ENCODE data around the gene SYT8.
"Not testable (repeated sequence)": the region's sequence is repeated elsewhere in the genome, so short reads cannot be mapped to it uniquely, and the experiment has no call there.

Gene SYT8

DNA sequence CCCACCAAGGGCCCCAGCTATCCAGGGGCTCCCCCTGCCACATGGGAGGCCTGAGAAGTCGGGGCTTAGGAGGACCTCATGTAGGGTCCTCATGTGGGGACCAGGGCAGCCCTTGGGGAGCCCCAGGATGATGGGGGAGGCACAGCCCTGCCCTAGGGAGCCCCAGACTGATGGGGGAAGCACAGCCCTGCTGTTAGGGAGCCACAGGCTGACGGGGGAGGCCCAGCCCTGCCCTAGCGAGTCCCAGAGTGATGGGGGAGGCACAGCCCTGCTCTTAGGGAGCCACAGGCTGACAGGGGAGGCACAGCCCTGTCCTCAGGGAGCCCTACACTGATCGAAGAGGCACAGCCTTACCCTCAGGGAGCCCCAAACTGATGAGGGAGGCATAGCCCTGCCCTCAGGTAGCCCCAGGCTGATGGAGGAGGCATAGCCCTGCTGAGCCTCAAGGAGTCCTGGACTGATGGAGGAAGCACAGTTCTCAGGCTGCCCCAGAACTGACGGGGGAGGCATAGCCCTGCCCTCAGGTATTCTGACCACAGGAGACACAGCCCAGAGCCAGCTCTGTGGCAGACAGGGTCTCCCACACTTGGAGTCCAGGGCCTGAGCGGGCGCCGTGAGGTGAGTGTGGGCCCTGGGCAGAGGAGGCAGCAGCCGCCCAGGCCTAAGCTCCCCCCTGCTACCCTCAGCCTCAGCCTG is 46.1 kb downstream of the SYT8 start:
- in situ Hi-C loops (cut with MboI; ENCODE audit: low sequenced_read_pairs, unreplicated experiment): loop anchor here (5.0 kb wide), 1 partner anchor 36 kb away; the partner anchor contains the start of gene TNNT3

DNA sequence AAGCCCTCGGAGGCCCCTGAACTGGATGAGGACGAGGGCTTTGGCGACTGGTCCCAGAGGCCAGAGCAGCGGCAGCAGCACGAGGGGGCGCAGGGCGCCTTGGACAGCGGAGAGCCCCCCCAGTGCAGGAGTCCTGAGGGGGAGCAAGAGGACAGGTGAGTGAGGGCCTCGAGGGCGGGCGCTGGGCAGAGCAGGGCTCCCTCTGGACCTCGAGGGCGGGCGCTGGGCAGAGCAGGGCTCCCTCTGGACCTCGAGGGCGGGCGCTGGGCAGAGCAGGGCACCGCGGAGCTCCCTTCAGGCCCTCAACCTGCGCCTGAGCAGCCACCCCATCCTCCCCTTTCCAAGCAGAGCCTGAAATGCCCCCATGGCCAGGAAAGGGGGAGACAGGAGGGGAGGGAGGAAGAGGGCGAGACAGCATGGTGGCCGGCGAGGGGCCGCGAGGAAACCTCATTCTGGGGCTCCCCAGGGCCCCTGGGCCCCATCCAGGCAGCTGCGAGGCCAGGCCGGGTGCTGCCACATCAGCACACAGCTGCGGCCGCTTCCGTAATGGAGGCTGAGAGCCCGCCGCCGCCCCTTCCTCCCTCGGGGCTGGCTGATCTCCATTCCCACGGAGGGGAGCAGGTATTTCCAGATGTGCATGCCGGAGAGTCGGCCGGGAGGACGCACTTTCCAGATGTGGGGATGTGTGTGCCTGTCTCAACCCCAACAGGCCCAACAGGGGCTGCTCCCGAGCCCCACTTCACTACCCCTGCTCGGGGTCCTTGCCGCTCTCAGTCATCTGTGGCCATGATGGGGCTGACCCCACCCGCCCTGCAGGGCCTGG is 46.9 kb downstream of the SYT8 start:
- in situ Hi-C loops (cut with MboI; ENCODE audit: low sequenced_read_pairs, unreplicated experiment): loop anchor here (5.0 kb wide), 1 partner anchor 36 kb away; the partner anchor contains the start of gene TNNT3
- TF ChIP-seq CTCF (IDR thresholded peaks at IDR 0.05; ENCODE audit: borderline replicate concordance, control extremely low read depth, extremely low read depth, insufficient read depth, missing control alignments): no peak
- DNase-seq (ENCODE audit: low spot score): peak; percentile 47

More for the DNA sequence above, 46.1 kb downstream of the SYT8 start:
- no peak for TF ChIP-seq CTCF (IDR thresholded peaks at IDR 0.05; ENCODE audit: borderline replicate concordance, control extremely low read depth, extremely low read depth, insufficient read depth, missing control alignments)
- DNase-seq (ENCODE audit: low spot score): peak; percentile 45

- DNase-seq (ENCODE audit: low spot score): peak; percentile 93
- TF ChIP-seq CTCF (IDR thresholded peaks at IDR 0.05; ENCODE audit: borderline replicate concordance, control extremely low read depth, extremely low read depth, insufficient read depth, missing control alignments): peak; percentile 95
- in situ Hi-C loops (cut with MboI; ENCODE audit: low sequenced_read_pairs, unreplicated experiment): loop anchor here (5.0 kb wide), 1 partner anchor 35 kb away; the partner anchor contains the start of gene TNNT3
Measured at GRCh38 chr11:1882265-1883238, 47.8 kb downstream of the SYT8 start.

GRCh38 chr11:1883346-1884302 is 48.8 kb downstream of the SYT8 start:
- no peak for DNase-seq (ENCODE audit: low spot score)
- in situ Hi-C loops (cut with MboI; ENCODE audit: low sequenced_read_pairs, unreplicated experiment): loop anchor here (5.0 kb wide), 1 partner anchor 34 kb away; the partner anchor contains the start of gene TNNT3
- TF ChIP-seq CTCF (IDR thresholded peaks at IDR 0.05; ENCODE audit: borderline replicate concordance, control extremely low read depth, extremely low read depth, insufficient read depth, missing control alignments): no peak

- in situ Hi-C loops (cut with MboI; ENCODE audit: low sequenced_read_pairs, unreplicated experiment): loop anchor here (5.0 kb wide), 1 partner anchor 33 kb away; the partner anchor contains the start of gene TNNT3
- DNase-seq (ENCODE audit: low spot score): no peak
- no peak for TF ChIP-seq CTCF (IDR thresholded peaks at IDR 0.05; ENCODE audit: borderline replicate concordance, control extremely low read depth, extremely low read depth, insufficient read depth, missing control alignments)
Measured at GRCh38 chr11:1884303-1884700, 49.5 kb downstream of the SYT8 start.

GRCh38 chr11:1886551-1886950 is 51.8 kb downstream of the SYT8 start:
- DNase-seq (ENCODE audit: low spot score); in situ Hi-C loops (cut with MboI; ENCODE audit: low sequenced_read_pairs, unreplicated experiment): not testable (repeated sequence)

Data from GM13976 (cell line).